ENCODE measurements around the gene SERPINA5. TPM values are rescaled to one million over a fixed set of nuclear protein-coding genes. Genes with fewer than 3 reads are reported as not detected.

The SERPINA5 gene, protein sequence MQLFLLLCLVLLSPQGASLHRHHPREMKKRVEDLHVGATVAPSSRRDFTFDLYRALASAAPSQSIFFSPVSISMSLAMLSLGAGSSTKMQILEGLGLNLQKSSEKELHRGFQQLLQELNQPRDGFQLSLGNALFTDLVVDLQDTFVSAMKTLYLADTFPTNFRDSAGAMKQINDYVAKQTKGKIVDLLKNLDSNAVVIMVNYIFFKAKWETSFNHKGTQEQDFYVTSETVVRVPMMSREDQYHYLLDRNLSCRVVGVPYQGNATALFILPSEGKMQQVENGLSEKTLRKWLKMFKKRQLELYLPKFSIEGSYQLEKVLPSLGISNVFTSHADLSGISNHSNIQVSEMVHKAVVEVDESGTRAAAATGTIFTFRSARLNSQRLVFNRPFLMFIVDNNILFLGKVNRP
- total RNA-seq (not detected in 2 replicates), polyA plus RNA-seq (not detected in 2 replicates), polyA minus RNA-seq (not detected in 2 replicates)
- total RNA-seq (2013), result 0.16 TPM

GRCh38 chr14:94581127-94581999 is at the start of gene SERPINA5:
Gene SERPINA5, plus strand, starts transcription at chr14:94581426. Its CDS starts 5,937 bp downstream, at chr14:94587363.
- no peak within 1 kb of the TSS for H3K4me3 ChIP-seq (ENCODE audit: control extremely low read depth in 1 of 5, extremely low read depth in 1 of 5, insufficient read depth in 1 of 5, low read depth in 2 of 5, low read length in 4 of 5)
- peaks cover 3% of the 10 kb centered on the region for H3K27me3 Mint-ChIP-seq

More at GRCh38 chr14:94581127-94581999, at the start of gene SERPINA5:
- Mint-ChIP-seq H3K9me3 (ENCODE audit: insufficient read depth) (no peaks in the 10 kb centered on the region), H3K4me1 (no peaks in the 10 kb centered on the region), H3K27ac (no peak within 1 kb of the TSS), H3K4me3 (no peak within 1 kb of the TSS)
- H3K9ac ChIP-seq (ENCODE audit: low read length), result no peak within 1 kb of the TSS
- H3K9me3 ChIP-seq (ENCODE audit: control extremely low read depth in 1 of 3, control insufficient read depth in 2 of 3, insufficient read depth in 1 of 3, low read length in 2 of 3), result peaks cover 0 to 4% (median 0%) of the 10 kb centered on the region in 3 donors
- no peaks in the 10 kb centered on the region for H4K20me1 ChIP-seq (ENCODE audit: control insufficient read depth, insufficient read depth, low read length, poor library complexity, severe bottlenecking)
- intact Hi-C loops (cut with micrococcal nuclease), result no loop called here
- DNase-seq, result no peak
- 41% methylated on average over 16 of the region's 18 CpGs for WGBS (ENCODE audit: insufficient coverage)
- no peaks in the 10 kb centered on the region for H3K36me3 ChIP-seq (replicated peaks in 1 of 2; ENCODE audit: control extremely low read depth in 1 of 2, control insufficient read depth in 1 of 2, extremely low read depth in 1 of 2, insufficient read depth in 2 of 2, low read length in 1 of 2)
- H2AFZ ChIP-seq (ENCODE audit: insufficient read depth, low read depth, low read length, poor library complexity, severe bottlenecking), result no peak within 1 kb of the TSS
- ChIA-PET CTCF (no interaction called here), POLR2A (no interaction called here)
- no peaks in the 10 kb centered on the region for H3K4me1 ChIP-seq (ENCODE audit: control insufficient read depth in 2 of 2, insufficient read depth in 2 of 2, low read length in 2 of 2)
- TF ChIP-seq EZH2 (IDR thresholded peaks at IDR 0.05; ENCODE audit: borderline replicate concordance, insufficient read depth, low read depth, low read length, poor library complexity, severe bottlenecking), result no peak
- TF ChIP-seq, protein P1, sequence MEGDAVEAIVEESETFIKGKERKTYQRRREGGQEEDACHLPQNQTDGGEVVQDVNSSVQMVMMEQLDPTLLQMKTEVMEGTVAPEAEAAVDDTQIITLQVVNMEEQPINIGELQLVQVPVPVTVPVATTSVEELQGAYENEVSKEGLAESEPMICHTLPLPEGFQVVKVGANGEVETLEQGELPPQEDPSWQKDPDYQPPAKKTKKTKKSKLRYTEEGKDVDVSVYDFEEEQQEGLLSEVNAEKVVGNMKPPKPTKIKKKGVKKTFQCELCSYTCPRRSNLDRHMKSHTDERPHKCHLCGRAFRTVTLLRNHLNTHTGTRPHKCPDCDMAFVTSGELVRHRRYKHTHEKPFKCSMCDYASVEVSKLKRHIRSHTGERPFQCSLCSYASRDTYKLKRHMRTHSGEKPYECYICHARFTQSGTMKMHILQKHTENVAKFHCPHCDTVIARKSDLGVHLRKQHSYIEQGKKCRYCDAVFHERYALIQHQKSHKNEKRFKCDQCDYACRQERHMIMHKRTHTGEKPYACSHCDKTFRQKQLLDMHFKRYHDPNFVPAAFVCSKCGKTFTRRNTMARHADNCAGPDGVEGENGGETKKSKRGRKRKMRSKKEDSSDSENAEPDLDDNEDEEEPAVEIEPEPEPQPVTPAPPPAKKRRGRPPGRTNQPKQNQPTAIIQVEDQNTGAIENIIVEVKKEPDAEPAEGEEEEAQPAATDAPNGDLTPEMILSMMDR (IDR thresholded peaks at IDR 0.05), result no peak
- H3K27me3 ChIP-seq (replicated peaks in 1 of 4; ENCODE audit: control extremely low read depth in 1 of 4, control insufficient read depth in 3 of 4, insufficient read depth in 4 of 4, low read length in 3 of 4), result no peaks in the 10 kb centered on the region
- H3K4me2 ChIP-seq (replicated peaks; ENCODE audit: low read depth, low read length, poor library complexity, severe bottlenecking), result no peak within 1 kb of the TSS
- H3K79me2 ChIP-seq (ENCODE audit: control insufficient read depth, insufficient read depth, low read length), result no peaks in the 10 kb centered on the region
- ATAC-seq (ENCODE audit: low read depth), result no peak
- no peak within 1 kb of the TSS for H3K27ac ChIP-seq (ENCODE audit: low read length in 2 of 2)
